Stimulated activated CD8-positive, alpha-beta memory T cell treated with anti-CD3 and anti-CD28 coated beads, Interleukin-12 subunit alpha, Interleukin-12 subunit beta, amount 100 ng/mL, for 4 hours (primary cell): ENCODE results near the gene PLAC1.

Source experiments
- DNase-seq: peaks from one replicate; pipeline ENCODE4 v3.0.0-alpha.2; 2020; ENCODE audit warnings: low read depth

Gene PLAC1

GRCh38 chrX:134670134-134670924 is 12.1 kb upstream of the PLAC1 start:
- DNase-seq, result no peak

DNA sequence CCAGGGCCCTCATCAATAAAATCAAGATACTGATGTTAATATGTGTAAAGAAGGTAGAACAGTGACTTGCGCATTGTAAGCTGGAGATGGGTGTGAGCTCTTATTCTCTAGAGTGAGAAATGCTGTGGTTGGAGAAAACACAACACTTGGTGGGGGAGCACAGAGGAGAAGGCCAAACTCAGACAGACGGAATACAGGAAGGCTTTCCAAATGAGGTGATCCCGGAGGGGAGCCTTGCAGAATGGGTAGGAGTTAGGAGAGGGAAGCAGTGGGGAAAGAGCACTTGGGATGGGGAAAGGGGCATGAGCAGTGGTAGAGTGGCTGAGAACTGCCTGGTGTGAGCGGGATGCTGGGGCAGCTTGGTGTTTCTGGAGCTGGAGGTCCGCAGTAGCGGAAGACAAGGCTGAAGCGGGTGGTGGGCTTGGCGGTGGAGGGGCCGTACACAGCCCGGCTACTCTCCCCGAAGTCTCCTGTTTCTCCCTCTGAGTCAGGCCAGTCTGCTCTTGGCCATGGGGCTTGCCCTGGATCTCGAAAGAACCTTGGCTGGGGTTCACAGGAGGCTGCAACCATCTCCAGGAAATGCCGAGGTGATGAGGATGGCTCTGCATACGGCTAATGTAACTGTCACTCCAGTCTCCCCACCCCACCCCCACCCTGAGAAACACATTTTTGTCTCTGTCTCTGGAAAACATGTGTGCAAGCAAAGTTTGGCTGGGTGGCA is 11.3 kb upstream of the PLAC1 start:
- no peak for DNase-seq

DNA sequence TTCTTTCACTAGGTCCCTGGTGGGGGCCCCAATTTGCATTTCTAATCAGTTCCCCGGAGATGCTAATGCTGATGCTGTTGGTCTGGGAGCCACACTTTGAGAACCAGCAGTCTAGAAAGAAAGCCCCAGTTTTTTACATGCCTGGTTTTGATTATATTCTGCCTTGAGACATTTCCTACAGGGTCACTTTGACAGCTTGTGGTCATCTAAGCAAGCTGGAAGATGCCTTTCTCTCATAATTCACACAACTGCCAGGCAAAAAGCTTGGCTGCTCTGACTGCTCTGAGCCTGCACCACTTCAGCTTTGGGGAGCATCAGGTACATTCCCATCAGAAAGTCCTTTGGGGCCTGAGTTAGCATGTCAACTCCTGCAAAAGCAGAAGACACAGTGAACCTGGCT is 5.9 kb upstream of the PLAC1 start:
- no peak for DNase-seq

GRCh38 chrX:134661295-134661694 is 3.0 kb upstream of the PLAC1 start:
- DNase-seq, result no peak

DNA sequence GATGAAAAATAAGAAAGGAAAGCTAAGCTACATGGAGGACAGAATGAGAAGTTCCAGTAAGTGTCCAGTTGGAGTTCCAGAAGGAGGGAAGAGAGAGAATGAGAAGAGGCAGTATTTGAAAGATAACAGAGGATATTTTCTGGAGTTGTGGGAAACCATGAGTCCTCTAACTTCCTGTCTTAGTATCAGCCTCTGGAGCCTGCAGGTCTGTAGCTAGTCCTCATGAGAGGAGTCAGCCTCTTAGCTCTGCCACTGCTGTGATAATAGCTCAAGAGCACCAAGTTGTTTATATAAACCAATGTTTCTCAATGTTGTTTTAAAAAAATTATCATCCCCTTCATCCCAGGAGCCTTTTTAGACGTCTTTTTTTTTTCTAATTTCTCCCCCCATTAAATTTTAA is 2.4 kb upstream of the PLAC1 start:
- no peak for DNase-seq

GRCh38 chrX:134659761-134660160 is 1.5 kb upstream of the PLAC1 start:
- no peak for DNase-seq

DNA sequence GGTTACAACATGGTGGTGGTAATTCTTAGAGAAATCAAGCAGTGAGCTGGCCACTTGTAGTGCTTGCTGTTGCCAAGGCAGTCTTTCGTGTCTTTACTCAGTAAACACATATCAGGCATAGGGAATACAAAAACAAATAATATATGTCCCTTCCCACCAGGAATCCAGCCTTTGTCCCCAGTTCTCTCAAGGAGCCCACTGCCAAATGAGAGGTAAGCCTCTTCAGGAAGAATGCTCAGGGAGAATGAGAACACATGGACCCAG is 421 bp upstream of the PLAC1 start:
- DNase-seq, result no peak

GRCh38 chrX:134654398-134655012 is 3.8 kb downstream of the PLAC1 start:
- DNase-seq, result no peak

GRCh38 chrX:134653835-134654234 is 4.4 kb downstream of the PLAC1 start:
- no peak for DNase-seq

- no peak for DNase-seq
Measured at GRCh38 chrX:134650701-134651100, 7.6 kb downstream of the PLAC1 start.

- no peak for DNase-seq
Measured at GRCh38 chrX:134649770-134650169, 8.5 kb downstream of the PLAC1 start.

DNA sequence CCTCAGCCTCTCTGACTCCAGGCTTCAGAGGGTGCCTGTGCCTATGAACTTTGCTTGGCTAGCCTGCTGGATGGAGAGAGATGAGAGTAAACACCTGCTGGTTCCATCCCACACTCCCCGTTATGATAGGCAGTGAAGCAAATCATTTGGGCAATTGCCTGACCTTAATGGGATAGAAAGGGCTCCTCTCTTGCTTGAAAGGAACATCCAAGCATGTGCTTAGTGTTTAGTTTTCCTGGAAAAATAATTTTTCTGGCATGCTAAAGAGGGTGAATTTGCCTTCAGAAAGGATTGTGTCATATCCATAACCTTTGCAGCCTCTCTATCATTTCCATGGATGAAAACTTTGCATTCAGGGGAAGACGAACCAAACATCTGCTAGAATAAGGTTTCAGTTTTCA is 10.8 kb downstream of the PLAC1 start:
- DNase-seq, result no peak

GRCh38 chrX:134646691-134647090 is 11.6 kb downstream of the PLAC1 start:
- no peak for DNase-seq

GRCh38 chrX:134645936-134646543 is 12.2 kb downstream of the PLAC1 start:
- no peak for DNase-seq

DNA sequence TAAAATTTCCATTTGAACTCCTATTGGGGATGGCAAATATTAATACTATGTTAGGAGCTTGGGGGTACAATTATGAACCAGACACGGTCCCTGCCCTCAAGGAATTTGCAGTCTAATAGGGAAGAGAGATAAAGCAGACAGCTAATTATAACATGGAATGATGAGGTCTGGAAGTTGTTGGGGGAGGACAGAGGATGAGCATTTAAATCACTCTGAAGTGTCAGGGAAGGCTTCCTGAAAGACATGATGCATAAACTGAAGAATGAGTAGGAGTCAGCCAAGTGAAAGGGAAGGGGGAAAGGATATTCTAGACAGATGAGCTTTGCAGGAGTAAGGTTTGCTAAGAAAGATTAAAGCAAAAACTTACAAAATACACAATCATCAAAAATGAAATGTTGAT is 15.9 kb downstream of the PLAC1 start:
- DNase-seq, result no peak

- no peak for DNase-seq
Measured at GRCh38 chrX:134641346-134641745, 16.9 kb downstream of the PLAC1 start.

DNA sequence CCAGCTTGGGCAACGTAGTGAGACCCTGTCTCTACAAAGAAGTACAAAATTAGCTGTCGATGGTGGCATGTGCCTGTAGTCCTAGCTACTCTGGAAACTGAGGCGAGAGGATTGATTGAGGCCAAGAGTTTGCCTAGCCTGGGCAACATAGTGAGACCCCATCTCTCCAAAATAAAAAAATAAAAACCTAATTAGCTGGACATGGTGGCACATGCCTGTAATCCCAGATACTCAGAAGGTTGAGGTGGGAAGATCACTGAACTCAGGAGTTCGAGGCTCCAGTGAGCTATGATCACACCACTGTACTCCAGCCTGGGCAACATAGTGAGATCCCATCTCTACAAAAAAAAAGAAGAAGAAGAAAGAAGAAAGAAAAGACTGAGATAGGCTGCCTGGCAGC is 17.4 kb downstream of the PLAC1 start:
- DNase-seq, result no peak

DNA sequence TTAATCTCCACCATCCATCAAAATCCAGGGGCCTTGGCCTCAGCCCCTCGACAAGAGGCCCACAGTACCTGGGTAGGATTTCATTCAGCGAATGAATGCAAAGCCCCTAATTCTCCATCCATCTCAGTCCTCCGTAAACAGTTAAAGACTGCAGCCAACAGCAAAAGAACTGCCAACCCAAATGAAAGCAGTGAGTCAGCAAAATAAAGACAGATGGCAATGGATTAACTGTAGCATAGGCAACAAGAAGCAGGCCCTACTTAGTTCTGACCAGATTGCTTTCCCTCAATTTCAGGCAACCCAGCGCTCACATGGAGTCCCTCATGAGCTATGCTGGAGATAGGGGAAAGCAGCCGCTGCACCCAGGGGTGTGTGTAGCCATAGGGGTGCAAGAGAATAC is 21.4 kb downstream of the PLAC1 start:
- DNase-seq, result no peak

DNA sequence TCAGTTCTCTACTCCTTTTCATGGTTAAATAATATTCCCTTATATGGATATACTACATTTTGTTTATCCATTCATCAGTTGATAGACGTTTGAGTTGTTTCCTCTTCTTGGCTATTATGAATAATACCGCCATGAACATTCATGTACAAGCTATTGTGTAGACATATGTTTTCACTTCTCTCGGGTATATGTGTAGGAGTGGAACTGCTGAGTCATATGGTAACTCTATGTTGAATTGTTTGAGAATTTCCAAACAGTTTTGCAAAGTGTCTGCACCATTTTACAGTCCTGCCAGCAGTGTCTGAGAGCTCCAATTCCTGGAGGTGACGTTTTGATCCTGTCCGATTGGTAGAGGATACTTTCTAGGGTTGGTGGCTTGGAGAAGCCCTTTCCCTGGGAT is 23.6 kb downstream of the PLAC1 start:
- no peak for DNase-seq

GRCh38 chrX:134633832-134634231 is 24.4 kb downstream of the PLAC1 start:
- no peak for DNase-seq

- DNase-seq, result no peak
Measured at GRCh38 chrX:134633394-134633793, 24.9 kb downstream of the PLAC1 start.

DNA sequence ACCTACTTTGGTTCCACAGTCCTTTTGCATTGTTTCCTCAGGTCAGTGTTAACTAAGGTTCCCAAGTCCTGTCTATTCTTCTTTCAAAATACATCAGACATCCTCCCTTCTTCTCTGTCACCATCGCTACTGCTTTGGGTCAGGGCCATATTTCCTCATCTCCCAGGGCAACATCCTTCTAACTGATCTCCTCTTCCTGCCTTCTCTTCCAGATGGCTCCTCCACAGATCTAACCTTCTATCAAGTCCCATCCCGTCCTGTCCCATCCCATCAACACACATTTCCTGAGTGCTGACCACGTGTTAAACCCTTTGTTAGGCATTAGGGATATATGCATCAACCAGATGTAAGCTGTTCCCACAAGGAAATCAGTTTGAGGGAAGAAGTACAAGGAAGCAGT is 25.9 kb downstream of the PLAC1 start:
- no peak for DNase-seq
